Activated CD4-positive, alpha-beta T cell treated with anti-CD3 and anti-CD28 coated beads for 36 hours (primary cell): ENCODE data around the gene DNASE1L1. TPM values are rescaled to one million over a fixed set of nuclear protein-coding genes. Genes with fewer than 3 reads are reported as not detected.

Source experiments
- ATAC-seq: fragments of 200-7000 bp; cut with Tn5 transposase; one replicate; pipeline ENCODE4 v1.10.0; 2021; ENCODE audit warnings: mild to moderate bottlenecking, moderate library complexity
- CTCF ChIA-PET: fragments of 350-600 bp; sonication (Branson Sonifier 250); formaldehyde crosslinking; loops from one replicate; lab custom pipeline; 2021; ENCODE audit warnings: antibody characterized with exemption; lab: Charles Lee
- POLR2A ChIA-PET: fragments of 350-600 bp; sonication (Branson Sonifier 250); formaldehyde crosslinking; loops from one replicate; lab custom pipeline; 2021; ENCODE audit warnings: antibody characterized with exemption, inconsistent platforms; lab: Charles Lee
- DNase-seq: peaks from one replicate; pipeline ENCODE4 v3.0.0-alpha.2; 2020
- H3K27ac Mint-ChIP-seq: one replicate; pipeline ENCODE4 v1.8.0; 2021; ENCODE audit warnings: mixed read lengths
- H3K27me3 Mint-ChIP-seq: one replicate; pipeline ENCODE4 v1.8.0; 2021; ENCODE audit warnings: mixed read lengths
- H3K36me3 Mint-ChIP-seq: one replicate; pipeline ENCODE4 v1.8.0; 2021; ENCODE audit warnings: low read depth, mixed read lengths
- H3K4me1 Mint-ChIP-seq: one replicate; pipeline ENCODE4 v1.8.0; 2021; ENCODE audit warnings: mixed read lengths
- H3K4me3 Mint-ChIP-seq: one replicate; pipeline ENCODE4 v1.8.0; 2021; ENCODE audit warnings: mild to moderate bottlenecking, moderate library complexity, mixed read lengths
- H3K9me3 Mint-ChIP-seq: one replicate; pipeline ENCODE4 v1.8.0; 2021; ENCODE audit warnings: low read depth, mixed read lengths
- intact Hi-C, 2 experiments: fragments of 100-400 bp; cut with DNase I in 1 of 2; cut with micrococcal nuclease in 1 of 2; formaldehyde crosslinking; loops; one replicate each; pipeline versions ENCODE4 v1.14.2 to v1.15.1; 2022 to 2024; cut with DNase I, micrococcal nuclease
- total RNA-seq, 2 experiments: library from RNA; stranded (reverse); gene quantifications; one replicate each; pipeline ENCODE4 v1.2.3, GENCODE V29; 2021

The DNASE1L1 gene
- total RNA-seq, 2 experiments from 2014 or later: 12.6 to 13.4 TPM

DNA sequence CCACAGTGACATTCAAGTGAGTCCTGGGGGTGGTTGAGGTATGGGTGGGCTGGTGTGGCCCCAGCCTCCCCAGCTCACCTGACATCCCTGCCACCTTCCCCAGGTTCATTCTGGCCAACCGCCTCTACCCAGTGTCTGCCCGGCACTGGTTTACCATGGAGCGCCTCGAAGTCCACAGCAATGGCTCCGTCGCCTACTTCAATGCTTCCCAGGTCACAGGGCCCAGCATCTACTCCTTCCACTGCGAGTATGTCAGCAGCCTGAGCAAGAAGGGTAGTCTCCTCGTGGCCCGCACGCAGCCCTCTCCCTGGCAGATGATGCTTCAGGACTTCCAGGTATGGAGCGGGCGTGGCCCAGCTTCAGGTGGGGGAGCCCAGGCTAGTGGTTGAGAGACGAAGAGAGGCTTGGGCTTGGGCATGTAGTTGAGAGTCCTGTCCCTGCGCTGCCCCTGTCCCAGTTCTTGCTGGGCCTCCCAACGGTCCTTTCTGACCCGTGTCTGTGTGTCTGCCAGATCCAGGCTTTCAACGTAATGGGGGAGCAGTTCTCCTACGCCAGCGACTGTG is 26.2 kb upstream of the DNASE1L1 start:
- ATAC-seq: no peak
- DNase-seq: no peak
- H3K36me3 Mint-ChIP-seq: peaks cover 14% of the 10 kb centered on the region
- CTCF ChIA-PET: no interaction called here
- POLR2A ChIA-PET: no interaction called here
- H3K27ac Mint-ChIP-seq: no peak overlapping the region
- no peaks in the 10 kb centered on the region for H3K27me3 Mint-ChIP-seq
- no peaks in the 10 kb centered on the region for H3K9me3 Mint-ChIP-seq
- H3K4me3 Mint-ChIP-seq: no peak overlapping the region
- intact Hi-C loops: no loop called here
- H3K4me1 Mint-ChIP-seq: peaks cover 20% of the 10 kb centered on the region

DNA sequence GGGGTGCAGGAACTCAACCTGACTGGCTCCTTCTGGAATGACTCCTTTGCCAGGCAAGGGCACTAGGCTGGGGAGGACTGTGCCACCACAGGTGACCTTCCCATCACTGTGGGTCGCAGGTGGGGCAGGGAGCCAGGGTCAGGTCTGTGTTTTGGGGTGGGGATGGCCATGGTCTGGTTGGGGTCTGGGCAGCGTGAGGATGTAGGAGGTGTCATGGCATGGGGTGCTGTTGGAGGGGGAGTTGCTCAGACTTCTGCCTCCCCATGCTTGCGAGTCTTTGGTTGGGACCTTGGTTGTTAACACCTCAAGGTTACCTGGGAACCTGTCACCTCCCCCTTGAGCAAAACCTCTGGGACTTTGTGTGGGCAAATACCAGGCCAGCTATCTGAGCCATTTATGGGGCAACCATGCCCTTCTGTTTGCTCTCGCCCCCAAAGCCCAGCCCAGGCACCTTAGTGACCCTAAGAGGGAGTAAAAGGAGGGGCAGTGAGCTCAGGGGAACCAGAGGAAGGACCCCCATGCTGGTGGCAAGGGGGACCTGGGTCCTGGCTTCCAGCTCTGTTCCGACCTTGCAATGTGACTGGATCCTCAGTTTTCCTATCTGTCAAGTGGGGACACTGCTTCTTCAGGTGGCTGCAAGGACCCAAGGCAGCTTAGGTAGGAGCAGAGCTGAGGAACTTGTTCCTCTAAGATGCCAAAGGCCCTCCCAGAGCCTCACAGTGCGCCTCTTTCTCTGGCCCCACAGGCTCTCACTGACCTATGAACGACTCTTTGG is 25.5 kb upstream of the DNASE1L1 start:
- Mint-ChIP-seq H3K27me3 (no peaks in the 10 kb centered on the region), H3K36me3 (peaks cover 14% of the 10 kb centered on the region), H3K4me1 (peaks cover 21% of the 10 kb centered on the region), H3K4me3 (no peak overlapping the region), H3K27ac (no peak overlapping the region), H3K9me3 (no peaks in the 10 kb centered on the region)
- CTCF ChIA-PET: no interaction called here
- ATAC-seq (no peak), DNase-seq (no peak)
- POLR2A ChIA-PET: interaction anchor here (0.6 kb wide), 1 partner anchor 11 kb away, joined by 3 read pairs; no protein-coding TSS in a partner anchor
- intact Hi-C loops: no loop called here

DNA sequence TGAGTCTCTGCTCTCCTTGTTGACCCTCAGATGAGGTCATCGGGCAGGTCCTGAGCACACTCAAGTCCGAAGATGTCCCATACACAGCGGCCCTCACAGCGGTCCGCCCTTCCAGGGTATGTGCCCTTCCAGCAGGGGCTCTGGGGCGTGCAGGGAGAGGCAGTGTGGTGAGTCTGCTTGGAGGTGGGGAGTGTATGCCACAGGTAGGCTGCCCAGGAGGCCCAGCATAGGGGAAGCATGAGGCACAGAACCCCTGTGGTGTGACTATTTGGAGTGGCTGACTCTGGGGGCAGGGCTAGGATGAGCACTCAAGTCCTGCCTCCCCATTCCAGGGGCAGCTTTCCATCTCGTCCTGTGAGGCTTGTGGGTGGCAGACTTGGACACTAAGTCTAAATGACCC is 24.6 kb upstream of the DNASE1L1 start:
- ATAC-seq: no peak
- ChIA-PET CTCF (no interaction called here), POLR2A (no interaction called here)
- intact Hi-C loops: no loop called here
- DNase-seq: no peak
- H3K9me3 Mint-ChIP-seq: no peaks in the 10 kb centered on the region
- H3K36me3 Mint-ChIP-seq: peaks cover 10% of the 10 kb centered on the region
- H3K27me3 Mint-ChIP-seq: no peaks in the 10 kb centered on the region
- H3K4me1 Mint-ChIP-seq: peaks cover 23% of the 10 kb centered on the region
- no peak overlapping the region for H3K4me3 Mint-ChIP-seq
- no peak overlapping the region for H3K27ac Mint-ChIP-seq

DNA sequence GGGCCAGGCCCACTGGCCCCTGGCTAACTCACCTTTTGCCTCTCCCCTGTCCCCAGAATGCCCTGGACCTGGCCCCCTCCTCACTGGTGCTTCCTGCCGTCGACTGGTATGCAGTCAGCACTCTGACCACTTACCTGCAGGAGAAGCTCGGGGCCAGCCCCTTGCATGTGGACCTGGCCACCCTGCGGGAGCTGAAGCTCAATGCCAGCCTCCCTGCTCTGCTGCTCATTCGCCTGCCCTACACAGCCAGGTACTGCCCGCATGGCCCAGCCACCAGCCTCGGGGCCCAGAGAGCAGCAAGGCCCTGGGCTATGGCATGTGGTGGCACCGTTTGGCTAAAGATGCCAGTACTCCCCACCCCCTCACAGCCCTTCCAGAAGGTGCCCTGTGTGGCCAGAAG is 23.2 kb upstream of the DNASE1L1 start:
- ChIA-PET POLR2A (no interaction called here), CTCF (no interaction called here)
- Mint-ChIP-seq H3K36me3 (peaks cover 6% of the 10 kb centered on the region), H3K4me1 (peaks cover 27% of the 10 kb centered on the region), H3K4me3 (no peak overlapping the region), H3K27ac (no peak overlapping the region), H3K9me3 (no peaks in the 10 kb centered on the region), H3K27me3 (no peaks in the 10 kb centered on the region)
- DNase-seq (no peak), ATAC-seq (no peak)
- intact Hi-C loops: no loop called here

DNA sequence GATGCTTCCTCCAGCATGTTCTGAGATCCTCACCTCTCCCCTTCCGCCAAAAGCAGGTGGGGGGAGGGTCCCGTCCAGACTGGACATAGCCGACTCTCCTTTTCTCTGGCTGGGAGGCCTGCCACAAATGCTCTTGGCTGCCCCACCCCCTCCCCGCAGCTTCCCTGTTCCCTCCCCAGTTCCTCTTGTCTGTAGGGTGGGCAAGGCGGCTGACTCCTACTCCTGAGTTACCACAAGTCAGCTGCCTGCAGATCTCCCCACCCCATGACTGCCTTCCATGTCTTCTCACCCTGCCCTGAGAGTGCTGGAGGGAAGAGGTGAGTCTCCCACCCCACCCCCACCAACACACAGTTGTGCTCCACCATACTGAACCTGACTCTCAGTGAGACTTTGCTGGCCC is 22.3 kb upstream of the DNASE1L1 start:
- Mint-ChIP-seq H3K4me1 (peaks cover 26% of the 10 kb centered on the region), H3K36me3 (peaks cover 6% of the 10 kb centered on the region), H3K4me3 (no peak overlapping the region), H3K27me3 (no peaks in the 10 kb centered on the region), H3K27ac (no peak overlapping the region), H3K9me3 (no peaks in the 10 kb centered on the region)
- CTCF ChIA-PET: interaction anchor here (0.5 kb wide), 1 partner anchor 27 kb away, joined by 3 read pairs; no protein-coding TSS in a partner anchor
- DNase-seq (no peak), ATAC-seq (no peak)
- intact Hi-C loops: no loop called here
- POLR2A ChIA-PET: no interaction called here

DNA sequence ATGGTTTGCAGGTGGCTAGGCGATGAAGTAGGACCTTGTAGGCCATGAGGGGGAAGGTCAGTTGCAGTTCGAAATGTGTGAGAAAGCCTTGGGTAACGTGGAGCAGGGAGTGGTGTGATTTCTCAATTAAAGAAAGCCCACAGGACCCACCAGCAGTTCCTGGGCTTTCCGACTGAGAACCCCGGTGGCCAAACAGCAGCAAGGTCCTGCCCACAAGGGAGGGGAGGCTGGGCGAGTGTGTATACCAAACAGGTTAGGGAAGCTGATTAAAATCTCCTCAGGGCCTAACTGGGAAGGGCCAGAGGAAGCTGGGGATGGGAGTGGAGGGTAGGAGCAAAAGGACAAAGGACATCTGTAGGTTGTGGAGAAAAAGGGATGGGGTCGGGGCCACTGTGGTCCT is 21.9 kb upstream of the DNASE1L1 start:
- peak overlapping the region; percentile 2 for H3K27ac Mint-ChIP-seq
- intact Hi-C loops: no loop called here
- POLR2A ChIA-PET: no interaction called here
- DNase-seq: no peak
- no peaks in the 10 kb centered on the region for H3K9me3 Mint-ChIP-seq
- no peak for ATAC-seq
- H3K36me3 Mint-ChIP-seq: peaks cover 6% of the 10 kb centered on the region
- peak overlapping the region; percentile 5 for H3K4me3 Mint-ChIP-seq
- H3K27me3 Mint-ChIP-seq: no peaks in the 10 kb centered on the region
- H3K4me1 Mint-ChIP-seq: peaks cover 24% of the 10 kb centered on the region
- CTCF ChIA-PET: interaction anchor here (0.5 kb wide), 1 partner anchor 27 kb away, joined by 3 read pairs; no protein-coding TSS in a partner anchor

DNA sequence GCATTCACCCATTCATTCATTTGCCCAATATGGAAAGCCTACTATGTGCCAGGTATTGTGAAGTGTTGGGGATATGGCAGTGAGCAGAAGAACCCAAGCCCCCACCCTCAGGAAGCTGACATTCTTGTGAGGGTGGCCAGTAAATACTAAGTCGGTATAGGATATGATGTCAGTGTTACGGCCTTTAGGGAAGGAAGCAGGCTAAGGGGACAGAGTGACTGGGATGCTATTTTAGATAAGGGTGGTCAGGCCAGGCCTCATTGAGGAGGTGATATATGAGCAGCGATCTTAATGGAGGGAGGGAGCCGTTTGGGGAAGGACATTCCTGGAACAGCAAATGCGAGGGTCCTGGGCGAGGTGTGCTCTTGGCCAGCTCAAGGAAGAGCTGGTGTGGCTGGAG is 21.4 kb upstream of the DNASE1L1 start:
- Mint-ChIP-seq H3K27ac (peak overlapping the region; percentile 2), H3K4me3 (peak overlapping the region; percentile 5), H3K9me3 (no peaks in the 10 kb centered on the region), H3K36me3 (peaks cover 3% of the 10 kb centered on the region), H3K4me1 (peaks cover 24% of the 10 kb centered on the region), H3K27me3 (no peaks in the 10 kb centered on the region)
- DNase-seq (no peak), ATAC-seq (no peak)
- CTCF ChIA-PET: no interaction called here
- intact Hi-C loops: no loop called here
- POLR2A ChIA-PET: no interaction called here

DNA sequence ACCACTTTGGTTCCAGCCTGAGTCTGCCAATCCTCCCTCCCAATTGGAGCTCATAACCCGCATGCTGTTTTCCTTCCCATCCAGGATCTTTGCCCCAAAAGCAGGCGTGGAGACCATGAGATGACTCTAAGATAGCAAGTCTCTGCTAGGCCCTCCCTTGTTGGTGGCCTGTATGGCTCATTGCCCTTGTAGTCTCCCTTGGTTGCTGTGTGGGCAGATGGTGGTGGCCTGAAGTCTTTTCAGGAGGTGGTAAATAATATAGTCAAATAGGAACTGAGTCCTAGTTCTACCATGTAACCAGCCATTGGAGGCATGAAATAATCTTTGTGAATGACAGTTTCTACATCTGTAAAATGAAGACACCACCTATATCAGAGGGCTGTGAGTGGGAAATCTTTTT is 20.7 kb upstream of the DNASE1L1 start:
- ATAC-seq (no peak), DNase-seq (peak; percentile 16)
- peaks cover 24% of the 10 kb centered on the region for H3K4me1 Mint-ChIP-seq
- no peaks in the 10 kb centered on the region for H3K9me3 Mint-ChIP-seq
- peak overlapping the region; percentile 77 for H3K4me3 Mint-ChIP-seq
- ChIA-PET CTCF (interaction anchor here (0.7 to 1.0 kb wide), 2 partner anchors 32 to 107 kb away, joined by 3 read pairs; no protein-coding TSS in a partner anchor), POLR2A (no interaction called here)
- intact Hi-C loops: loop anchor here (2.0 to 5.0 kb wide), 4 partner anchors 17 to 457 kb away; partner anchors contain the start of genes HCFC1 (in 1 of the 2), RPL10 (in 1 of the 2), SLC10A3 (in 1 of the 2) and TMEM187 (in 1 of the 2)
- H3K36me3 Mint-ChIP-seq: peaks cover 2% of the 10 kb centered on the region
- no peaks in the 10 kb centered on the region for H3K27me3 Mint-ChIP-seq
- H3K27ac Mint-ChIP-seq: peak overlapping the region; percentile 65

DNA sequence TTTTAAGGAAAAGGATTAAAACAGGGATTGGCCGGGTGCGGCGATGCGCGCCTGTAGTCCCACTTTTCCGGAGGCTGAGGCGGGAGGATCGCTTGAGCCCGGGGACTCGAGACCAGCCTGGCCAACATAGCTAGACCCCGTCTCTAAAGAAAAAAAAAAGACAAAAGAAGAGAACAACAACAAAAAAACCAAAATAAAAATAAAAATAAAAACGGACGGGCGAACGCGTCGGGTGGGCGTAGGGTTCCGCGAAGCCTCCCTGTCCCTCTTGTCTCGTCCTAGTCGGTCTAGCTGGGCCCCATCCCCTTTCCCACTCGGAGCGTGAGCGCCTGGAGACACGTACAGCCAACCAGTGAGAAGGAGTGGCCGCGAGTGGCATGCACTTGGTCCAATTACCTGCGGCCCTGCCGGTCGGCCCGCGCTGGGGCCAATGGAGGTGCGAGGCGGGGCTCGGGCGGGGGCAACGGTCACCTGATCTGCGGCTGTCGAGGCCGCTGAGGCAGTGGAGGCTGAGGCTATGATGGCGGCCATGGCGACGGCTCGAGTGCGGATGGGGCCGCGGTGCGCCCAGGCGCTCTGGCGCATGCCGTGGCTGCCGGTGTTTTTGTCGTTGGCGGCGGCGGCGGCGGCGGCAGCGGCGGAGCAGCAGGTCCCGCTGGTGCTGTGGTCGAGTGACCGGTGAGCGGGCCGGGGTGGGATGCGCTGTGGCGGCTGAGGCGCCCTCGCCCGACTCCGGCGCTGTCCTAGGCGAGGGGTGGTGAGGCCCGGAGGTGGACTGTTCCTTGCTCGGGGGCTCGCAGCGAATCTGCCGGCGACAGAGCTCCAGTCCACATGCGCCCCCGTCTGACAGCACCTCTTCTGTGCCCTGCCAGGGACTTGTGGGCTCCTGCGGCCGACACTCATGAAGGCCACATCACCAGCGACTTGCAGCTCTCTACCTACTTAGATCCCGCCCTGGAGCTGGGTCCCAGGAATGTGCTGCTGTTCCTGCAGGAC is 19.4 kb upstream of the DNASE1L1 start, which contains the start of gene ATP6AP1:
ATP6AP1 (plus strand) TSS at position 502 of the 996 bp plus-strand sequence; CDS start at position 518, 16 bp downstream.
- peak within 1 kb of the TSS; percentile 77 for H3K4me3 Mint-ChIP-seq
- ChIA-PET CTCF (interaction anchor here (0.5 to 0.7 kb wide), 2 partner anchors 31 to 792 kb away, joined by 3 to 4 read pairs; no protein-coding TSS in a partner anchor), POLR2A (interaction anchor here (1.0 kb wide), 1 partner anchor 17 kb away, joined by 4 read pairs; the partner anchor contains the start of gene TAFAZZIN)
- H3K36me3 Mint-ChIP-seq: peaks cover 2% of the 10 kb centered on the region
- H3K4me1 Mint-ChIP-seq: peaks cover 26% of the 10 kb centered on the region
- ATAC-seq: peak; percentile 99
- H3K27ac Mint-ChIP-seq: peak within 1 kb of the TSS; percentile 65
- intact Hi-C loops: loop anchor here (1.0 to 5.0 kb wide), 5 partner anchors 16 to 456 kb away; partner anchors contain the start of genes HCFC1 (in 1 of the 2), RPL10 (in 1 of the 2), SLC10A3 (in 1 of the 2) and TAFAZZIN (in 1 of the 2)
- no peaks in the 10 kb centered on the region for H3K9me3 Mint-ChIP-seq
- peak; percentile 94 for DNase-seq
- no peaks in the 10 kb centered on the region for H3K27me3 Mint-ChIP-seq

DNA sequence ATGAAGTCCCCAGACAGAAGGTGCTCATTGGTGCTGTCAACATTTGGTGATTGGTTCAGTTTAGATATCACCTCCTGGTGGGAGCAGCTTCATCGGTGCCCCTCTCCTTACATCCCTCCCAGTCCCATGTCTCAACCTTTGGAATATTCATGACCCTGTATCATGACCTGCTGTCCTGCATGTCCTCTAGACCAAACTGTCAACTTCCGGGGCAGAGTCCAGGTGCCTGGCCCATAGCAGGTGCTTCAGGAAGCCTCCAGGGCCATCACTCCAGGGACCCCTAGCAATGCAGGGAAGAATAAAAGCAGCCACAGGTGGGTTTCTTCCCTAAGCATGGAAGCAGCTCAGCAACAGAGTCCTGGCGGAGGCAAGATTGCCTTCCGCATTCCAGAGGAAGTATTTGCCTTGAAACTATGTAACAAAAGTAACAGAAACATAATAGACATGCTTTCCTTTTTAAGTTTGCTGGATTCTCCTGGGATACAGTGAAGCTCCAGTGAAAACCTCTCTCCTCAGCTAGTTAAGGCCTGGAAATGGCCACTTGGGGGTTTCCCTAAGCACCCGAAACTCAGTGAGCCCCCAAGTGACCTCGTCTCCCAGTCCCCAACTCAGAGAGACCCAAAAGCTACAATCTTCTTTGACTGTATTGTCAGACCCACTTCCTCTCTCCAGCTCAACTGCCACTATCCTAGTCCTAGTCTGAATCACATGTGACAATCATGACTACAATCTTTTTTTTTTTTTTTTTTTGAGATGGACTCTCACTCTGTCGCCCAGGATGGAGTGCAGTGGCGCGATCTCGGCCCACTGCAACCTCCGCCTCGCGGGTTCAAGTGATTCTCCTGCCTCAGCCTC is 18.1 kb upstream of the DNASE1L1 start:
- H3K9me3 Mint-ChIP-seq: no peaks in the 10 kb centered on the region
- ChIA-PET CTCF (interaction anchor here (0.8 kb wide), 1 partner anchor 100 kb away, joined by 3 read pairs; no protein-coding TSS in a partner anchor), POLR2A (no interaction called here)
- no peaks in the 10 kb centered on the region for H3K27me3 Mint-ChIP-seq
- no peak for ATAC-seq
- H3K4me3 Mint-ChIP-seq: peak overlapping the region; percentile 77
- intact Hi-C loops: loop anchor here in 1 of 2 experiments (5.0 kb wide), 1 partner anchor 455 kb away; the partner anchor contains the start of genes HCFC1 and TMEM187
- peaks cover 26% of the 10 kb centered on the region for H3K4me1 Mint-ChIP-seq
- no peaks in the 10 kb centered on the region for H3K36me3 Mint-ChIP-seq
- DNase-seq: no peak
- H3K27ac Mint-ChIP-seq: no peak overlapping the region
